Mucosa of rectum (tissue), 2 donors: ENCODE results near the gene KIR3DL3.
"Not testable (repeated sequence)": the region's sequence is repeated elsewhere in the genome, so short reads cannot be mapped to it uniquely, and the experiment has no call there.

Experiments
- H3K27ac ChIP-seq, 2 donors: one replicate each; pipeline ENCODE4 v1.7.0; 2013; ENCODE audit warnings: inconsistent platforms in 2 of 2, low read depth in 2 of 2, low read length in 2 of 2
- H3K27me3 ChIP-seq, 2 donors: one replicate each; pipeline ENCODE4 v1.7.0; 2013; ENCODE audit warnings: low read length in 2 of 2; ENCODE audit not compliant: control insufficient read depth in 2 of 2, insufficient read depth in 2 of 2
- H3K36me3 ChIP-seq, 2 donors: one replicate each; pipeline ENCODE4 v1.7.0; 2013; ENCODE audit warnings: low read length in 2 of 2; ENCODE audit not compliant: control insufficient read depth in 2 of 2, insufficient read depth in 2 of 2
- H3K4me1 ChIP-seq, 2 donors: one replicate each; pipeline ENCODE4 v1.7.0; 2013; ENCODE audit warnings: low read length in 2 of 2, mild to moderate bottlenecking in 1 of 2; ENCODE audit not compliant: control insufficient read depth in 2 of 2, insufficient read depth in 2 of 2
- H3K4me3 ChIP-seq, 2 donors: one replicate each; pipeline ENCODE4 v1.7.0; 2013; ENCODE audit warnings: low read length in 2 of 2
- H3K9ac ChIP-seq, 2 donors: one replicate each; pipeline ENCODE4 v1.7.0; 2013; ENCODE audit warnings: low read length in 2 of 2, low read depth in 1 of 2, mild to moderate bottlenecking in 1 of 2
- H3K9me3 ChIP-seq, 2 donors: one replicate each; pipeline ENCODE4 v1.7.0; 2013; ENCODE audit warnings: low read length in 2 of 2; ENCODE audit not compliant: control insufficient read depth in 2 of 2
- donor health status: healthy.
- donor health status: Normal muscosa, but diverticular disease.

Gene KIR3DL3

GRCh38 chr19:54696766-54697165 is 27.5 kb upstream of the KIR3DL3 start:
- no peaks in the 10 kb centered on the region for H3K4me1 ChIP-seq
- no peaks in the 10 kb centered on the region for H3K36me3 ChIP-seq
- H3K9ac ChIP-seq, result no peak overlapping the region
- no peaks in the 10 kb centered on the region for H3K9me3 ChIP-seq
- H3K27me3 ChIP-seq, result no peaks in the 10 kb centered on the region
- H3K27ac ChIP-seq, result no peak overlapping the region
- H3K4me3 ChIP-seq, result no peak overlapping the region

DNA sequence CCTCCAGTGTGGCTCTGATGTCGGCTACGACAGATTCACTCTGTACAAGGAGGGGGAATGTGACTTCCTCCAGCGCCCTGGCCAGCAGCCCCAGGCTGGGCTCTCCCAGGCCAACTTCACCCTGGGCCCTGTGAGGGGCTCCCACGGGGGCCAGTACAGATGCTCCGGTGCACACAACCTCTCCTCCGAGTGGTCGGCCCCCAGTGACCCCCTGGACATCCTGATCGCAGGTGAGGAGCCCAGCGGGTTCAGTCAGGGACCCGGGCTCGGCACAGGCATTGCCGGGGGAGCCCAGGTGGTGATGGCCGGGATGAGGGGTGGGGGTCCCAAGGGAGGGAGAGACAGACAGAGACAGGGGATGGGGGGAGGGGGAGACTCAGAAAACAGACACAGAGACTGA is 26.5 kb upstream of the KIR3DL3 start:
- H3K36me3 ChIP-seq, H3K9me3 ChIP-seq, H3K9ac ChIP-seq, H3K4me1 ChIP-seq, H3K27me3 ChIP-seq, H3K4me3 ChIP-seq, H3K27ac ChIP-seq: not testable (repeated sequence)

DNA sequence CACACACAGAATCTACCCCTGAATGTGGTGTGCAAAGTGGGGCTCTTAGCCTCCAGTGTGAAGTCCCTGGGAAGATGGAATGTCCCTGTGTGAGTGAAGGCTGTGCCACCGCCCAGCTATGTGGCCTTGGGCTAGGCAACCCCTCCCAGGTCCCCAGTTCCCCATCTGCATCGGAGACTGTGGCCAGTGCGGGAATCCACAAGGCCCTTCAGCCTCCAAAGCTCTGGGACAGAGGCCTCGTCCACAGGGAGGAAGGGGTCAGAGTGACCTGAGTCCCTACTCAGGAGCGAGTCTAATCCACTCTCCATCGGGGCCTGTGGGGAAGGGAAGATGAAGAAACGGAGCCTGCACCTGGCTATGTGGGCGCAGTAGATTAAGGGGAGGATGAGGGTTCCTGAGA is 19.3 kb upstream of the KIR3DL3 start:
- Histone ChIP-seq H3K27me3 (no peaks in the 10 kb centered on the region), H3K9me3 (no peaks in the 10 kb centered on the region), H3K36me3 (no peaks in the 10 kb centered on the region), H3K27ac (no peak overlapping the region), H3K4me3 (no peak overlapping the region), H3K4me1 (no peaks in the 10 kb centered on the region), H3K9ac (no peak overlapping the region)

GRCh38 chr19:54707962-54708361 is 16.3 kb upstream of the KIR3DL3 start:
- H3K9me3 ChIP-seq, result no peaks in the 10 kb centered on the region
- H3K9ac ChIP-seq, result no peak overlapping the region
- H3K27ac ChIP-seq, result no peak overlapping the region
- H3K36me3 ChIP-seq, result no peaks in the 10 kb centered on the region
- H3K4me3 ChIP-seq, result no peak overlapping the region
- no peaks in the 10 kb centered on the region for H3K4me1 ChIP-seq
- H3K27me3 ChIP-seq, result no peaks in the 10 kb centered on the region

DNA sequence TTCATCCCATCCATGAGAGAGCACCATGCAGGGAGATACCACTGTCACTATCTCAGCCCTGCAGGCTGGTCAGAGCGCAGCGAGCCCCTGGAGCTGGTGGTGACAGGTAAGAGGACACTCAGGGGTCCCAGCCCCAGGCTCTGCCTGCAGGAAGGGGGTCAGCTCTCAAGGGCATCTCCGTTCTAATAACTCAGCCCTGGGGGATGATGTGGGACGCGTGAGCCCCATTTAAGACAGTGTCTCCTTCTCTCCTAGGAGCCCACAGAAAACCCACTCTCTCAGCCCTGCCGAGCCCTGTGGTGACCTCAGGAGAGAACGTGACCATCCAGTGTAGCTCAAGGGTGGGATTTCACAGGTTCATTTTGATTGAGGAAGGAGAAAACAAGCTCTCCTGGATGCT is 15.5 kb upstream of the KIR3DL3 start:
- Histone ChIP-seq H3K9ac (no peak overlapping the region), H3K27ac (no peak overlapping the region)

DNA sequence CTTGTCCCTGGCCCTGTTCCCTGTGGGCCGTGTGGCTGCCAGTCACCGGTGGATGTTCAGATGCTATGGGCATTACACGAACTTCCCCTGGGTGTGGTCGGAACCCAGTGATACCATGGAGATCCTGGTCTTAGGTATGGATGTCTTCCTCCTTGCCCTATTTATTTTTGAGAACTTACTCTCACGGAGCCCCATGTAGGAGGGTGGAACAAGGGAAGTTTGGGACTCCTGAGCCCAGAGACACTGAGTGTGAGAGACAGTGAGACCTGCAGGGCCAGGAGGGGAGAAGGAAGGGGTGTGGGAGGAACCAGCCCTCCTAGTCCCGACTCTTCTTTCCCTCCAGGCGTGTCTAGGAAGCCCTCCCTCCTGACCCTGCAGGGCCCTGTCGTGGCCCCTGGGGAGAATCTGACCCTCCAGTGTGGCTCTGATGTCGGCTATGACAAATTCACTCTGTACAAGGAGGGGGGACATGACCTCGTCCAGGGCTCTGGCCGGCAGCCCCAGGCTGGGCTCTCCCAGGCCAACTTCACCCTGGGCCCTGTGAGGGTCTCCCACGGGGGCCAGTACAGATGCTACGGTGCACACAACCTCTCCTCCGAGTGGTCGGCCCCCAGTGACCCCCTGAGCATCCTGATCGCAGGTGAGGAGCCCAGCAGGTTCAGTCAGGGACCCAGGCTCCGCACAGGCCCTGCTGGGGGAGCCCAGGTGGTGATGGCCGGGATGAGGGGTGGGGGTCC is 14.9 kb upstream of the KIR3DL3 start:
- no peaks in the 10 kb centered on the region for H3K36me3 ChIP-seq
- no peaks in the 10 kb centered on the region for H3K4me1 ChIP-seq
- H3K9me3 ChIP-seq, result no peaks in the 10 kb centered on the region
- H3K9ac ChIP-seq, result no peak overlapping the region
- no peaks in the 10 kb centered on the region for H3K27me3 ChIP-seq
- H3K4me3 ChIP-seq, result no peak overlapping the region
- no peak overlapping the region for H3K27ac ChIP-seq

More for the DNA sequence above, 15.5 kb upstream of the KIR3DL3 start:
- H3K36me3 ChIP-seq, result no peaks in the 10 kb centered on the region
- H3K4me3 ChIP-seq, result no peak overlapping the region
- no peaks in the 10 kb centered on the region for H3K9me3 ChIP-seq
- no peaks in the 10 kb centered on the region for H3K4me1 ChIP-seq
- no peaks in the 10 kb centered on the region for H3K27me3 ChIP-seq

DNA sequence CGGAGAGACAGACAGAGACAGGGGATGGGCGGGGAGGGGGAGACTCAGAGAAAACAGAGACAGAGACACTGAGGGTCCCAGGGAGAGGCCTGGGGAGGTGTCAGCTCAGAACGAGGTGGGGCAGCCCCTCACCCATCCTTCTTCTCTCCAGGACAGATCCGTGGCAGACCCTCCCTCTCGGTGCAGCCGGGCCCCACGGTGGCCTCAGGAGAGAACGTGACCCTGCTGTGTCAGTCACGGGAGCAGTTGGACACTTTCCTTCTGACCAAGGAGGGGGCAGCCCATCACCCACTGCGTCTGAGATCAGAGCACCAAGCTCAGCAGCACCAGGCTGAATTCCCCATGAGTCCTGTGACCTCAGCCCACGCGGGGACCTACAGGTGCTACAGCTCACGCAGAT is 14.3 kb upstream of the KIR3DL3 start:
- H3K27ac ChIP-seq, H3K9ac ChIP-seq, H3K4me1 ChIP-seq, H3K9me3 ChIP-seq, H3K4me3 ChIP-seq, H3K27me3 ChIP-seq, H3K36me3 ChIP-seq: not testable (repeated sequence)

GRCh38 chr19:54724644-54725043 is 402 bp downstream of the KIR3DL3 start:
- H3K9ac ChIP-seq, result no peak overlapping the region
- no peak overlapping the region for H3K27ac ChIP-seq
- no peaks in the 10 kb centered on the region for H3K36me3 ChIP-seq
- peaks cover 2 to 3% of the 10 kb centered on the region in 2 donors for H3K9me3 ChIP-seq
- no peaks in the 10 kb centered on the region for H3K4me1 ChIP-seq
- H3K4me3 ChIP-seq, result no peak overlapping the region
- H3K27me3 ChIP-seq, result peaks cover 0 to 2% of the 10 kb centered on the region in 2 donors

DNA sequence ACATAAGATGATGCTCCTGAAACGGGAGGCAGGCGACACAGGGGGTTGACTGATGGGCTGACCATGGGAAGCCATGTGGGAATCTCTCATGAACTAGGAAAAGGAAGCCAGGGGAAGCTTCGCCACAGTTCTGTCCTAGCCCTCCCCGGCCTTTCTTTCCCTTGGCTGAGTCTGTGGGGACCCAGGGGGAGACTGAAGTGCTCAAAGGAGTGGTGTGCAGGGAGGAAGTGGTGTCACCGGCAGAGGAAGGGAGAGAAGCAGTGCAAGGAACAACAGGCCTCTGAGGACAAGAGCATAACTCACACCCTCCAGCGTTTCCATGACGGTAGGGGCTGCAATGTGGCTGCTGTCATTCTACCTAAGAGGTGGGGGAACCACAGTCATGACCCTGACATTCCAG is 1.1 kb downstream of the KIR3DL3 start:
- peaks cover 2 to 3% of the 10 kb centered on the region in 2 donors for H3K9me3 ChIP-seq
- H3K36me3 ChIP-seq, result no peaks in the 10 kb centered on the region
- no peak overlapping the region for H3K27ac ChIP-seq
- H3K27me3 ChIP-seq, result peaks cover 0 to 2% of the 10 kb centered on the region in 2 donors
- H3K4me3 ChIP-seq, result no peak overlapping the region
- no peak overlapping the region for H3K9ac ChIP-seq
- H3K4me1 ChIP-seq, result no peaks in the 10 kb centered on the region

GRCh38 chr19:54727562-54727961 is 3.3 kb downstream of the KIR3DL3 start:
- no peaks in the 10 kb centered on the region for H3K4me1 ChIP-seq
- H3K4me3 ChIP-seq, result no peak overlapping the region
- no peak overlapping the region for H3K27ac ChIP-seq
- H3K36me3 ChIP-seq, result no peaks in the 10 kb centered on the region
- peaks cover 0 to 2% of the 10 kb centered on the region in 2 donors for H3K27me3 ChIP-seq
- no peaks in the 10 kb centered on the region for H3K9me3 ChIP-seq
- no peak overlapping the region for H3K9ac ChIP-seq
